B cell (primary cell): ENCODE results near the gene LRG1. TPM values are rescaled to one million over a fixed set of nuclear protein-coding genes. Genes with fewer than 3 reads are reported as not detected.

Experiments
- ATAC-seq: fragments of 200-7000 bp; cut with Tn5 transposase; one replicate; pipeline ENCODE4 v1.10.0; 2021; ENCODE audit warnings: low read depth, mild to moderate bottlenecking, moderate number of reproducible peaks, moderate library complexity
- CTCF ChIA-PET: fragments of 350-600 bp; sonication (Branson Sonifier 250); formaldehyde crosslinking; loops from one replicate; lab custom pipeline; 2021; ENCODE audit warnings: antibody characterized with exemption, inconsistent platforms; lab: Charles Lee
- POLR2A ChIA-PET: fragments of 350-600 bp; sonication (Branson Sonifier 250); formaldehyde crosslinking; loops from one replicate; lab custom pipeline; 2021; ENCODE audit warnings: antibody characterized with exemption; lab: Charles Lee
- DNase-seq: peaks from one replicate; pipeline ENCODE4 v3.0.0; 2013
- H2AFZ ChIP-seq: 2 replicates; pipeline ENCODE4 v1.6.1; 2012; ENCODE audit warnings: mild to moderate bottlenecking, low read depth, low read length; ENCODE audit not compliant: insufficient read depth, poor library complexity, severe bottlenecking
- H3K27ac ChIP-seq, 2 donors: 1 replicate in 1 of 2; 2 replicates in 1 of 2; pipeline ENCODE4 v1.5.1; 2012 to 2013; ENCODE audit warnings: low read length in 2 of 2, mild to moderate bottlenecking in 2 of 2, moderate library complexity in 1 of 2
- H3K27me3 ChIP-seq, 4 experiments: fragments of 200-600 bp in 1 of 4; sonication (generic) in 1 of 4; replicated peaks in 1 of 4; 1 replicate in 2 of 4; 2 replicates in 2 of 4; pipeline versions ENCODE4 v1.6.1 to v1.7.0; 2013 to 2016; ENCODE audit warnings: low read length in 3 of 4, mild to moderate bottlenecking in 2 of 4, mixed read lengths in 1 of 4, moderate library complexity in 1 of 4; ENCODE audit not compliant: insufficient read depth in 4 of 4, control insufficient read depth in 3 of 4; ENCODE audit errors: control extremely low read depth in 1 of 4
- H3K36me3 ChIP-seq, 2 experiments: replicated peaks in 1 of 2; 1 replicate in 1 of 2; 2 replicates in 1 of 2; pipeline versions ENCODE4 v1.6.1 to v1.7.1; 2013; ENCODE audit warnings: low read length in 1 of 2; ENCODE audit not compliant: insufficient read depth in 2 of 2, control insufficient read depth in 1 of 2; ENCODE audit errors: control extremely low read depth in 1 of 2, extremely low read depth in 1 of 2
- H3K4me1 ChIP-seq, 2 donors: fragments of 200-600 bp in 1 of 2; sonication (generic) in 1 of 2; 1 replicate in 1 of 2; 2 replicates in 1 of 2; pipeline versions ENCODE4 v1.5.1 to v1.6.1; 2013 to 2017; ENCODE audit warnings: low read length in 2 of 2; ENCODE audit not compliant: control insufficient read depth in 2 of 2, insufficient read depth in 2 of 2
- H3K4me2 ChIP-seq: replicated peaks from 2 replicates; pipeline ENCODE3; 2012; ENCODE audit warnings: mild to moderate bottlenecking, low read depth, low read length; ENCODE audit not compliant: poor library complexity, severe bottlenecking
- H3K4me3 ChIP-seq, 5 experiments: fragments of 200-600 bp in 1 of 5; sonication (generic) in 1 of 5; 1 replicate in 3 of 5; 2 replicates in 2 of 5; pipeline versions ENCODE4 v1.5.1 to v1.7.0; 2011 to 2016; ENCODE audit warnings: low read length in 4 of 5, mild to moderate bottlenecking in 4 of 5, low read depth in 2 of 5, control low read depth in 1 of 5, moderate library complexity in 1 of 5; ENCODE audit not compliant: insufficient read depth in 1 of 5; ENCODE audit errors: control extremely low read depth in 1 of 5, extremely low read depth in 1 of 5
- H3K79me2 ChIP-seq: fragments of 200-600 bp; sonication (generic); one replicate; pipeline ENCODE4 v1.6.0; 2016; ENCODE audit warnings: low read length; ENCODE audit not compliant: control insufficient read depth, insufficient read depth
- H3K9ac ChIP-seq: fragments of 200-600 bp; sonication (generic); 2 replicates; pipeline ENCODE4 v1.6.1; 2017; ENCODE audit warnings: mild to moderate bottlenecking, low read length, moderate library complexity
- H3K9me3 ChIP-seq, 3 donors: one replicate each; pipeline versions ENCODE4 v1.6.1 to v1.7.1; 2013; ENCODE audit warnings: low read length in 2 of 3; ENCODE audit not compliant: control insufficient read depth in 2 of 3, insufficient read depth in 1 of 3; ENCODE audit errors: control extremely low read depth in 1 of 3
- H4K20me1 ChIP-seq: 2 replicates; pipeline ENCODE4 v1.6.0; 2012; ENCODE audit warnings: mild to moderate bottlenecking, low read length; ENCODE audit not compliant: insufficient read depth, control insufficient read depth, poor library complexity, severe bottlenecking
- H3K27ac Mint-ChIP-seq: one replicate; pipeline ENCODE4 v1.8.0; 2021; ENCODE audit warnings: mixed read lengths
- H3K27me3 Mint-ChIP-seq: one replicate; pipeline ENCODE4 v1.8.0; 2021; ENCODE audit warnings: mixed read lengths
- H3K4me1 Mint-ChIP-seq: one replicate; pipeline ENCODE4 v1.8.0; 2021; ENCODE audit warnings: mixed read lengths
- H3K4me3 Mint-ChIP-seq: one replicate; pipeline ENCODE4 v1.8.0; 2021; ENCODE audit warnings: mixed read lengths
- H3K9me3 Mint-ChIP-seq: one replicate; pipeline ENCODE4 v1.8.0; 2022; ENCODE audit warnings: mixed read lengths; ENCODE audit not compliant: insufficient read depth
- CTCF ChIP-seq: fragments of 200-600 bp; IDR thresholded peaks from one replicate; pipeline ENCODE4 v1.8.0; 2022; ENCODE audit warnings: antibody characterized with exemption, mild to moderate bottlenecking
- EZH2 ChIP-seq: IDR thresholded peaks from 2 replicates; pipeline ENCODE4 v1.6.1; 2012; ENCODE audit warnings: borderline replicate concordance, low read depth, mild to moderate bottlenecking, moderate library complexity, low read length; ENCODE audit not compliant: insufficient read depth, poor library complexity, severe bottlenecking
- WGBS: methylation state at CpG from one replicate; pipeline ENCODE4 v1.1.5; 2013; ENCODE audit warnings: missing lambda C conversion rate; ENCODE audit not compliant: insufficient coverage; 5-methylcytosine and 5-hydroxymethylcytosine counted together
- intact Hi-C: fragments of 100-400 bp; cut with micrococcal nuclease; formaldehyde crosslinking; loops from one replicate; pipeline ENCODE4 v1.10.0; 2022
- polyA plus RNA-seq: library from polyadenylated mRNA; depleted of rRNA; stranded (reverse); fragments of >200 nt; gene quantifications from 2 replicates; pipeline ENCODE4 v1.2.3, GENCODE V29; 2012
- total RNA-seq, 2 donors: library from RNA; stranded (reverse); fragments of 120-200 nt in 1 of 2; gene quantifications; 1 replicate in 1 of 2; 2 replicates in 1 of 2; pipeline versions ENCODE4 v1.2.3 to v1.2.4, GENCODE V29; 2013 to 2022

LRG1 gene
- total and polyA plus RNA-seq, 2 donors (not counting 1 experiment from before 2014, with no cell fraction given): 0.21 to 0.27 TPM

DNA sequence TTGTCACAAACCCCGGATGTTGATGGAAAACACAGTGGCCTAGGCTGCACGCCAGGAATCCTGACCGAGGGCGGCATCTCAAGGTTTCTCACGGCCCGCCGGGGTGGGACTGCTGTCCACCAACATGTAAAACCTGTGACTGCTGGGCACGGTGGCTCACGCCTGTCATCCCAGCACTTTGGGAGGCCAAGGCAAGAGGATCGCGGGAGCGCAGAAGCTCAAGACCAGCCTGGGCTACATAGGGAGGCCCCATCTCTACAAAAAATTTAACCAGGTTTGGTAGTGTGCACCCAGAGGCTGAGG, 32.7 kb downstream of the LRG1 start:
- peaks cover 0 to 16% (median 0%) of the 10 kb centered on the region in 3 donors for H3K9me3 ChIP-seq
- ATAC-seq (no peak), DNase-seq (no peak)
- POLR2A ChIA-PET: no interaction called here
- H3K4me2 ChIP-seq: no peak overlapping the region
- TF ChIP-seq CTCF (no peak), EZH2 (no peak)
- H3K4me3 ChIP-seq: no peak overlapping the region
- H3K27me3 ChIP-seq: no peaks in the 10 kb centered on the region
- Mint-ChIP-seq H3K27me3 (no peaks in the 10 kb centered on the region), H3K9me3 (no peaks in the 10 kb centered on the region), H3K27ac (no peak overlapping the region), H3K4me1 (no peaks in the 10 kb centered on the region), H3K4me3 (no peak overlapping the region)
- 95% methylated on average over 9 of the region's 12 CpGs for WGBS
- no peak overlapping the region for H3K9ac ChIP-seq
- intact Hi-C loops: no loop called here
- no peaks in the 10 kb centered on the region for H3K79me2 ChIP-seq
- CTCF ChIA-PET: no interaction called here
- H3K36me3 ChIP-seq: peaks cover 0 to 4% of the 10 kb centered on the region in 2 experiments
- no peak overlapping the region for H3K27ac ChIP-seq
- H2AFZ ChIP-seq: no peak overlapping the region
- H3K4me1 ChIP-seq: no peaks in the 10 kb centered on the region
- H4K20me1 ChIP-seq: no peaks in the 10 kb centered on the region

DNA sequence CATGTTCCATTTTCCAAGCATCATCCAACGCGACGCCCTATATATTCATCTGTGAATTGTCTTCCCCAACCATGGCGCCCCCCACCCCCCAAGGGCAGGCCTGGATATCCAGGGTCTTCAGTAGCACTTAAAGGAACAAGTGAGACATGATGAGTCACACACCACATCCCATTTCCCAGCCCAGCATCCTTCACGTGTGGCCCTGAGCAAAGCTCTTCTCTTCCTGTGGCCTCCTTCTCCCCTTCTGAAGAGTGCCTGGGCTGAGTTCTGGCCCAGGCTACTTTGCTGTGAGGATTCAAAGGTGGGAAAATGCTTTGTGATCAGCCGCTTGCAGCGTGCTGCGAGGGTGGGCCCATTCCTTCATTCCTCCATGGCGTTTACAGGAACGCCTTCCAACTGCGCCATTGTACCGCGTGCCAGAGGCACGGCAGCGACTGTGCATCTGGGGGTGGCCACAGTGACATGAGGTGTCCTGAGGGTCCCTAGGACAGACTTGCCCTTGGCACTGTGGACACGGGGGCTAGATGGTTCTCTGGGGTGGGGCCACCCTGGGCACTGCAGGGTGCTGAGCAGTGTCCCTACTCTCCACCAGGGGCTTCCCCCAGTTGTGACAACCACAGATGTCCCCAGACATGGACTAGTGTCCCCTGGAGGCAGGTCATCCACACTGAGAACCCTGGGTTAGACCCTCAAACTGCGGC, 33.2 kb downstream of the LRG1 start:
- Histone ChIP-seq H3K4me3 (no peak overlapping the region), H3K4me1 (no peaks in the 10 kb centered on the region), H3K27me3 (no peaks in the 10 kb centered on the region), H3K4me2 (no peak overlapping the region), H3K27ac (no peak overlapping the region), H4K20me1 (no peaks in the 10 kb centered on the region), H3K9ac (no peak overlapping the region), H3K79me2 (no peaks in the 10 kb centered on the region), H2AFZ (no peak overlapping the region), H3K9me3 (peaks cover 0 to 16% (median 0%) of the 10 kb centered on the region in 3 donors), H3K36me3 (peaks cover 0 to 4% of the 10 kb centered on the region in 2 experiments)
- WGBS: 93% methylated on average over 17 of the region's 17 CpGs
- no peak for ATAC-seq
- intact Hi-C loops: no loop called here
- Mint-ChIP-seq H3K27me3 (no peaks in the 10 kb centered on the region), H3K27ac (no peak overlapping the region), H3K9me3 (no peaks in the 10 kb centered on the region), H3K4me1 (no peaks in the 10 kb centered on the region), H3K4me3 (no peak overlapping the region)
- POLR2A ChIA-PET: no interaction called here
- no peak for TF ChIP-seq EZH2
- TF ChIP-seq CTCF: no peak
- no peak for DNase-seq
- CTCF ChIA-PET: no interaction called here
